HEK293 (cell line): Measurements from ENCODE around the gene MINDY2.

Source experiments
- CTCF ChIP-seq: fragments of 450-650 bp; formaldehyde crosslinking; IDR thresholded peaks from 2 replicates; pipeline ENCODE4 v1.5.1; 2016; ENCODE audit warnings: missing biosample characterization, missing genetic modification characterization
- TSHZ1 ChIP-seq: fragments of 450-650 bp; formaldehyde crosslinking; IDR thresholded peaks from 2 replicates; pipeline ENCODE4 v1.5.1; 2016; ENCODE audit warnings: missing biosample characterization, missing genetic modification characterization, borderline replicate concordance
- YY1 ChIP-seq: fragments of 450-650 bp; formaldehyde crosslinking; IDR thresholded peaks from 2 replicates; pipeline ENCODE4 v1.5.1; 2018; ENCODE audit warnings: missing biosample characterization, missing genetic modification characterization
- ZBTB8A ChIP-seq: fragments of 450-650 bp; formaldehyde crosslinking; IDR thresholded peaks from 2 replicates; pipeline ENCODE4 v1.5.1; 2016; ENCODE audit warnings: missing biosample characterization, missing genetic modification characterization
- ZNF133 ChIP-seq: fragments of 450-650 bp; formaldehyde crosslinking; IDR thresholded peaks from 2 replicates; pipeline ENCODE4 v1.5.1; 2016; ENCODE audit warnings: missing biosample characterization, missing genetic modification characterization
- ZNF18 ChIP-seq: fragments of 450-650 bp; formaldehyde crosslinking; IDR thresholded peaks from 2 replicates; pipeline ENCODE4 v1.5.1; 2016; ENCODE audit warnings: missing biosample characterization, missing genetic modification characterization
- ZNF24 ChIP-seq: fragments of 450-650 bp; formaldehyde crosslinking; IDR thresholded peaks from 2 replicates; pipeline ENCODE4 v1.5.1; 2016; ENCODE audit warnings: missing biosample characterization, missing genetic modification characterization
- ZNF37A ChIP-seq: fragments of 450-650 bp; IDR thresholded peaks from 2 replicates; pipeline ENCODE4 v1.5.1; 2018; ENCODE audit warnings: missing biosample characterization, missing genetic modification characterization
- ZNF626 ChIP-seq: fragments of 450-650 bp; sonication (Bioruptor Pico); formaldehyde crosslinking; IDR thresholded peaks from 2 replicates; pipeline ENCODE4 v1.5.1; 2018; ENCODE audit warnings: missing biosample characterization, missing genetic modification characterization, inconsistent platforms
- ZNF704 ChIP-seq: fragments of 450-650 bp; formaldehyde crosslinking; IDR thresholded peaks from 2 replicates; pipeline ENCODE4 v1.5.1; 2016; ENCODE audit warnings: missing biosample characterization, missing genetic modification characterization
- ZNF785 ChIP-seq: fragments of 450-650 bp; formaldehyde crosslinking; IDR thresholded peaks from 2 replicates; pipeline ENCODE4 v1.5.1; 2016; ENCODE audit warnings: missing biosample characterization, missing genetic modification characterization

- no peak for TF ChIP-seq YY1
- no peak for TF ChIP-seq TSHZ1 (tag by site-specific recombination)
- TF ChIP-seq CTCF (tag by site-specific recombination), result no peak
- TF ChIP-seq ZNF704, result no peak
- no peak for TF ChIP-seq ZNF24
- no peak for TF ChIP-seq ZNF626
- no peak for TF ChIP-seq ZNF785 (tag by site-specific recombination)
- no peak for TF ChIP-seq ZNF18 (tag by site-specific recombination)
- no peak for TF ChIP-seq ZNF37A (tag by site-specific recombination)
- no peak for TF ChIP-seq ZBTB8A (tag by site-specific recombination)
- TF ChIP-seq ZNF133 (tag by site-specific recombination), result no peak
These were observed 15.8 kb upstream of the MINDY2 start for GRCh38 chr15:58755350-58755749.
